ENCODE data around the gene CIBAR2. TPM values are rescaled to one million over a fixed set of nuclear protein-coding genes. Genes with fewer than 3 reads are reported as not detected.

Gene CIBAR2
- total RNA-seq, 4 donors from 2014 or later, result not detected

DNA sequence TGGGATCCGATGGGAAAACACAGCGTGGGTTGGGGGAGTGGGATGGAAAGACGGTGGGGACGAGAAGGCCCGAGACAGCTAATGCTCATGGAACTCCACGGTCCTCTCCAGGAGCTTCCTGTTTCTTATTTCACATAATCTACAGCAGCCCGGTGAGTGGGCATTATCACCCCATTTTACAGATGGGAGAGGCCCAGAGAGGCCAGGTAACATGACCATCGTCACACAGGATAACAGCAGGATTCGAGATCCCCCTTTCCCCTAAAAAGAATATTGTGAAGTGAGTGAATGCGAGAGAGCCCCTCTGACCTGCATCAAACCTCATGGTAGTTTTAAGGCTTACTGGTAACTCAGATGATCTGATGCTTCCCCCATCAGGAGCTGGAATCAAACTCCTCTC is 12.0 kb downstream of the CIBAR2 start:
- Histone ChIP-seq H3K36me3 (no peaks in the 10 kb centered on the region), H3K27me3 (peaks cover 0 to 30% (median 2%) of the 10 kb centered on the region in 4 donors), H3K27ac (replicated peaks in 1 of 4) (no peak overlapping the region), H3K4me1 (no peaks in the 10 kb centered on the region), H3K9me3 (no peaks in the 10 kb centered on the region), H3K4me3 (no peak overlapping the region)
- no peak for TF ChIP-seq EP300 (IDR thresholded peaks at IDR 0.05)
- no peak for TF ChIP-seq POLR2AphosphoS5 (IDR thresholded peaks at IDR 0.05)
- TF ChIP-seq, protein P1, sequence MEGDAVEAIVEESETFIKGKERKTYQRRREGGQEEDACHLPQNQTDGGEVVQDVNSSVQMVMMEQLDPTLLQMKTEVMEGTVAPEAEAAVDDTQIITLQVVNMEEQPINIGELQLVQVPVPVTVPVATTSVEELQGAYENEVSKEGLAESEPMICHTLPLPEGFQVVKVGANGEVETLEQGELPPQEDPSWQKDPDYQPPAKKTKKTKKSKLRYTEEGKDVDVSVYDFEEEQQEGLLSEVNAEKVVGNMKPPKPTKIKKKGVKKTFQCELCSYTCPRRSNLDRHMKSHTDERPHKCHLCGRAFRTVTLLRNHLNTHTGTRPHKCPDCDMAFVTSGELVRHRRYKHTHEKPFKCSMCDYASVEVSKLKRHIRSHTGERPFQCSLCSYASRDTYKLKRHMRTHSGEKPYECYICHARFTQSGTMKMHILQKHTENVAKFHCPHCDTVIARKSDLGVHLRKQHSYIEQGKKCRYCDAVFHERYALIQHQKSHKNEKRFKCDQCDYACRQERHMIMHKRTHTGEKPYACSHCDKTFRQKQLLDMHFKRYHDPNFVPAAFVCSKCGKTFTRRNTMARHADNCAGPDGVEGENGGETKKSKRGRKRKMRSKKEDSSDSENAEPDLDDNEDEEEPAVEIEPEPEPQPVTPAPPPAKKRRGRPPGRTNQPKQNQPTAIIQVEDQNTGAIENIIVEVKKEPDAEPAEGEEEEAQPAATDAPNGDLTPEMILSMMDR (IDR thresholded peaks at IDR 0.05), result no peak
- no peak for TF ChIP-seq POLR2A (IDR thresholded peaks at IDR 0.05; ENCODE audit: low read depth)
- DNase-seq (ENCODE audit: extremely low spot score), result no peak
- intact Hi-C loops (cut with DNase I), result no loop called here
- whole genome bisulfite sequencing, result 97% methylated on average over 10 of the region's 10 CpGs

DNA sequence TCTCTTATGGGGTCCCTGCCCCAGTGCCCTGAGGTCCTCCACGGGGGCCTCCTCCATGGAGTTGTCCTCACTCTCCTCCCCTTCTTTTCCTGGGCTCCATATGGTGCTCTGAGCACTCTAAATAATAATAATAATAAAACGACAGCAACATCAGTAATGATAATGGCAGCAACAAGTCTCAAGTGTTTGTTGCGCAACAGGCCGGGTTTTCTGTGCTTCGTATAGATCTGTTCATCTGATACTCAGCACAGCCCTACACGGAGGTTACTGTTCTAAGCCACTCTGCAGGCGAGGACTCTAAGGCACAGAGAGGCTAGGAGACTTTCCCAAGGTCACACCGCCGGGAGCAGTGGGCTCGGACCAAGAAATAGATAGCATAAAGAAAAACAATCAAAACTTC is 13.7 kb downstream of the CIBAR2 start:
- 95% methylated on average over 10 of the region's 10 CpGs for WGBS
- Histone ChIP-seq H3K27me3 (peaks cover 0 to 41% (median 7%) of the 10 kb centered on the region in 4 donors), H3K4me3 (no peak overlapping the region), H3K4me1 (no peaks in the 10 kb centered on the region), H3K9me3 (no peaks in the 10 kb centered on the region), H3K36me3 (no peaks in the 10 kb centered on the region), H3K27ac (replicated peaks in 1 of 4) (no peak overlapping the region)
- intact Hi-C loops (cut with DNase I), result no loop called here
- DNase-seq (ENCODE audit: extremely low spot score), result no peak
- TF ChIP-seq EP300 (IDR thresholded peaks at IDR 0.05) (no peak), POLR2AphosphoS5 (IDR thresholded peaks at IDR 0.05) (no peak), POLR2A (IDR thresholded peaks at IDR 0.05; ENCODE audit: low read depth) (no peak)
- TF ChIP-seq, protein P1 (IDR thresholded peaks at IDR 0.05), result no peak

DNA sequence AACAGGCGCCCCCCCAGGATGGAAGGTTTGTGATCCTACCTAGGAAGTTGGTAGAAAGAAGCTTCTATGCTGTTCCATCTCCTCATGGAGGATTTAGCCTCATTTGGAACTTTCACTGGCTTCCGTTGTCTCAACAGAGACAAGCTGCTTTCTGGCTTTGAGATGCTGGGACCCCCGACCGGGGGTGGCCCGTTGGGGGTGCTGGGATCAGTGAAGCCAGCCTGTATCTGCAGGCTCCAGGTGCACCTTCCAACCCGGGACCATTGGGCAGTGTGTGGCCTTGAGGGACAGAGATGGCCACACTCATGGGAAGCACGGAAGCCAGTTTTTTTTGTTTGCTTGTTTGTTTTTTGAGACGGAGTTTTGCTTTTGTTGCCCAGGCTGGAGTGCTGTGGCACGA is 15.4 kb downstream of the CIBAR2 start:
- no peak overlapping the region for H3K27ac ChIP-seq (replicated peaks in 1 of 4)
- 82% methylated on average over 8 of the region's 9 CpGs for WGBS
- intact Hi-C loops (cut with DNase I), result no loop called here

DNA sequence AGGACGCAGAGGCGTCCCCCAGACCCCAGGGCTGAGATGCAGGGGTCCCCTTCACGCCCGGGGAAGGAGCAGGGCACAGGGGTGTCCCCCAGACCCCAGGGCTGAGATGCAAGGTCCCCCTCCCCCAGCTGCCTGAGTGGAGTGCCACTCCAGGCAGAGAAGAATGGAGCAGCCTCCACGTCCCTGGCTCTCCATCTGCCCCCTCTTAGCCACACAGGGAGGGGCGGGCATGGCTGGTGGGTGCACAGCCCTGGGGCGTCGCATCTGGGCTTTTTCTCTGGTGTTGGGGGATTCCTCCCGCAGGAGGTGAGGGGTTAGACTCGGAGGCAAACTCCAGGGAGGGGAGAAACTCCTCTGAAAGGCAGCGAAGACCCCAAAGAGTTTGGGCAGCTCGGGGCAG is 17.5 kb downstream of the CIBAR2 start:
- peaks cover 2 to 13% (median 8%) of the 10 kb centered on the region in 4 donors for H3K4me1 ChIP-seq
- TF ChIP-seq POLR2A (IDR thresholded peaks at IDR 0.05; ENCODE audit: low read depth) (no peak), EP300 (IDR thresholded peaks at IDR 0.05) (no peak), POLR2AphosphoS5 (IDR thresholded peaks at IDR 0.05) (no peak)
- TF ChIP-seq, protein P1 (IDR thresholded peaks at IDR 0.05), result no peak
- DNase-seq (ENCODE audit: extremely low spot score), result no peak
- WGBS, result 80% methylated on average over 2 of the region's 12 CpGs
- intact Hi-C loops (cut with DNase I), result no loop called here
- no peak overlapping the region for H3K27ac ChIP-seq (replicated peaks in 1 of 4)
- H3K27me3 ChIP-seq, result peaks cover 0 to 41% (median 7%) of the 10 kb centered on the region in 4 donors
- peaks cover 0 to under 1% (median 0%) of the 10 kb centered on the region in 4 donors for H3K36me3 ChIP-seq
- no peaks in the 10 kb centered on the region for H3K9me3 ChIP-seq
- no peak overlapping the region for H3K4me3 ChIP-seq

More for the DNA sequence above, 15.4 kb downstream of the CIBAR2 start:
- Histone ChIP-seq H3K36me3 (no peaks in the 10 kb centered on the region), H3K27me3 (peaks cover 0 to 41% (median 7%) of the 10 kb centered on the region in 4 donors), H3K9me3 (no peaks in the 10 kb centered on the region), H3K4me1 (no peaks in the 10 kb centered on the region), H3K4me3 (no peak overlapping the region)
- no peak for DNase-seq (ENCODE audit: extremely low spot score)
- TF ChIP-seq EP300 (IDR thresholded peaks at IDR 0.05), result no peak
- TF ChIP-seq, protein P1 (IDR thresholded peaks at IDR 0.05), result no peak

DNA sequence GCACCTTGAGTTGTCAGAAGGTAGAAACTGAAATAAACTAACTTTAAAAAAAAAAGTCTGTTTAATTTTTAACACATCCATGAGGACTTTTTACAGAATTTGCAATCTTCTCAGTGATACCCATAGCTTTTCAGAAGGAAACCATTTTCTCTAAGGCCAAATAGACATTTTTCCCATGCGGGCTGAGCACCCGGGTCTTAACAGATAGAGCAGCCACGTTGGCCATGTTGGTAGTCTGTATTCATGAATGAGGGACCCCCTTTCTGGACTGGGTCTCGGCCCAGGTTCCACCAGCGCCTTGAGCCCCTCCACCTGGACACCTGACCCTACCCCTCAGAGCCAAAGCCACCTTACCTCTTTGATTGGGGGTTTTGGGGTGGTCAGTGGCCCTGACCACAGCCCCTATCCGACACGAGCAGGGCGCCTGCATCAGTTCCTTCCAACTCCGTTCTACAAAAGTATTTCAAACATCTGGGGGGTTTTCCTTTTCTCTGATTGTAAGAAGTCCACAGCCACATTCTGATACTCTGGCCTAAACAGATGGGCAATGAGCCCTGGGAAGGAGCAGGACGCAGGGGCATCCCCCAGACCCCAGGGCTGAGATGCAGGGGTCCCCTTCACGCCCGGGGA is 18.0 kb downstream of the CIBAR2 start:
- H3K4me1 ChIP-seq, result peaks cover 7 to 18% (median 12%) of the 10 kb centered on the region in 4 donors
- TF ChIP-seq POLR2AphosphoS5 (IDR thresholded peaks at IDR 0.05), result no peak
- TF ChIP-seq EP300 (IDR thresholded peaks at IDR 0.05), result no peak
- no peak for TF ChIP-seq POLR2A (IDR thresholded peaks at IDR 0.05; ENCODE audit: low read depth)
- TF ChIP-seq, protein P1 (IDR thresholded peaks at IDR 0.05), result no peak
- no peaks in the 10 kb centered on the region for H3K9me3 ChIP-seq
- WGBS, result 80% methylated on average over 10 of the region's 12 CpGs
- no peak for DNase-seq (ENCODE audit: extremely low spot score)
- H3K4me3 ChIP-seq, result no peak overlapping the region
- peaks cover 0 to 6% (median 2%) of the 10 kb centered on the region in 4 donors for H3K36me3 ChIP-seq
- peaks cover 0 to 41% (median 7%) of the 10 kb centered on the region in 4 donors for H3K27me3 ChIP-seq
- H3K27ac ChIP-seq (replicated peaks in 1 of 4), result no peak overlapping the region
- intact Hi-C loops (cut with DNase I), result no loop called here

Measured in esophagus muscularis mucosa (tissue), 4 donors.